Neural cell (in vitro differentiated cells): ENCODE measurements around the gene TRMT44. TPM values are rescaled to one million over a fixed set of nuclear protein-coding genes. Genes with fewer than 3 reads are reported as not detected.

Experiments used
- H2AFZ ChIP-seq: fragments of 200-600, 300-800 bp; sonication (generic), shearing (Covaris generic); 2 replicates; pipeline ENCODE4 v1.6.0; 2014; ENCODE audit warnings: low read depth, mild to moderate bottlenecking, antibody characterized with exemption, low read length, moderate library complexity
- H3F3A ChIP-seq: fragments of 200-600 bp; shearing (Covaris generic); 2 replicates; pipeline ENCODE4 v1.6.1; 2016; ENCODE audit warnings: mild to moderate bottlenecking, moderate library complexity, mixed read lengths, antibody characterized with exemption, low read length; ENCODE audit not compliant: insufficient read depth, poor library complexity, severe bottlenecking
- H3K27ac ChIP-seq: fragments of 200-600, 300-800 bp; sonication (generic), shearing (Covaris generic); 2 replicates; pipeline ENCODE4 v1.5.1; 2014; ENCODE audit warnings: mild to moderate bottlenecking, low read length, moderate library complexity
- H3K27me3 ChIP-seq: fragments of 300-800, 200-600 bp; sonication (generic), shearing (Covaris generic); 2 replicates; pipeline ENCODE4 v1.6.0; 2014; ENCODE audit warnings: mild to moderate bottlenecking, low read depth, low read length, moderate library complexity; ENCODE audit not compliant: insufficient read depth
- H3K36me3 ChIP-seq: fragments of 300-800, 200-600 bp; sonication (generic), shearing (Covaris generic); 2 replicates; pipeline ENCODE4 v1.5.1; 2014; ENCODE audit warnings: mild to moderate bottlenecking, antibody characterized with exemption, low read length, moderate library complexity; ENCODE audit not compliant: insufficient read depth
- H3K4me2 ChIP-seq: fragments of 300-800, 200-600 bp; sonication (generic), shearing (Covaris generic); 2 replicates; pipeline ENCODE4 v1.6.0; 2014; ENCODE audit warnings: mild to moderate bottlenecking, low read length
- H3K4me3 ChIP-seq: fragments of 300-800, 200-600 bp; sonication (generic), shearing (Covaris generic); 2 replicates; pipeline ENCODE4 v1.5.1; 2014; ENCODE audit warnings: mild to moderate bottlenecking, low read length, moderate library complexity
- H3K79me2 ChIP-seq: fragments of 200-600 bp; shearing (Covaris generic); replicated peaks from 2 replicates; pipeline ENCODE4 v1.6.0; 2014; ENCODE audit warnings: mild to moderate bottlenecking, low read length, moderate library complexity; ENCODE audit not compliant: insufficient read depth
- H3K9ac ChIP-seq: fragments of 300-800, 200-600 bp; sonication (generic), shearing (Covaris generic); 2 replicates; pipeline ENCODE4 v1.6.1; 2016; ENCODE audit warnings: mild to moderate bottlenecking, low read length, mixed read lengths
- H3K9me2 ChIP-seq: fragments of 200-600 bp; shearing (Covaris generic); 2 replicates; pipeline ENCODE4 v1.6.1; 2016; ENCODE audit warnings: mild to moderate bottlenecking, low read length, mixed read lengths; ENCODE audit not compliant: insufficient read depth
- H3K9me3 ChIP-seq: fragments of 200-600, 300-800 bp; sonication (generic), shearing (Covaris generic); 2 replicates; pipeline ENCODE4 v1.6.1; 2016; ENCODE audit warnings: mild to moderate bottlenecking, mixed run types, low read length, moderate library complexity, mixed read lengths
- H4K20me1 ChIP-seq: fragments of 200-600 bp; shearing (Covaris generic); 2 replicates; pipeline ENCODE4 v1.6.1; 2016; ENCODE audit warnings: mild to moderate bottlenecking, mixed run types; ENCODE audit not compliant: insufficient read depth
- CTCF ChIP-seq: fragments of 450-650 bp; IDR thresholded peaks from 2 replicates; pipeline ENCODE4 v1.5.1; 2014; ENCODE audit warnings: antibody characterized with exemption, mild to moderate bottlenecking, moderate library complexity; ENCODE audit not compliant: poor library complexity, severe bottlenecking
- EP300 ChIP-seq: fragments of 450-650 bp; conservative IDR thresholded peaks from 2 replicates; pipeline ENCODE4 v1.6.1; 2014; ENCODE audit warnings: antibody characterized with exemption, mild to moderate bottlenecking, moderate library complexity; ENCODE audit not compliant: poor library complexity, severe bottlenecking
- EZH2 ChIP-seq: fragments of 200-600, 300-800 bp; shearing (Covaris generic), sonication (generic); IDR thresholded peaks from 2 replicates; pipeline ENCODE4 v1.6.1; 2014; ENCODE audit warnings: antibody characterized with exemption, low read length, borderline replicate concordance, mild to moderate bottlenecking; ENCODE audit not compliant: insufficient read depth, poor library complexity, severe bottlenecking
- MXI1 ChIP-seq: fragments of 450-650 bp; conservative IDR thresholded peaks from 2 replicates; pipeline ENCODE4 v1.6.1; 2014; ENCODE audit warnings: antibody characterized with exemption, mild to moderate bottlenecking; ENCODE audit not compliant: poor library complexity, severe bottlenecking
- POLR2AphosphoS5 ChIP-seq: IDR thresholded peaks from 2 replicates; pipeline ENCODE4 v1.6.1; 2012
- RAD21 ChIP-seq: fragments of 450-650 bp; conservative IDR thresholded peaks from 2 replicates; pipeline ENCODE4 v1.6.1; 2014; ENCODE audit warnings: antibody characterized with exemption, mild to moderate bottlenecking, moderate library complexity
- REST ChIP-seq: IDR thresholded peaks from 2 replicates; pipeline ENCODE4 v1.6.1; 2012; ENCODE audit warnings: borderline replicate concordance
- SMC3 ChIP-seq: fragments of 450-650 bp; conservative IDR thresholded peaks from 2 replicates; pipeline ENCODE4 v1.6.1; 2014; ENCODE audit warnings: antibody characterized with exemption, mild to moderate bottlenecking, moderate library complexity; ENCODE audit not compliant: poor library complexity
- TAF1 ChIP-seq: IDR thresholded peaks from 2 replicates; pipeline ENCODE4 v1.6.1; 2012; ENCODE audit warnings: low read depth
- polyA plus RNA-seq: library from polyadenylated mRNA; depleted of rRNA; stranded (reverse); fragments of >200 nt; gene quantifications from 2 replicates; pipeline ENCODE4 v1.2.3, GENCODE V29; 2014

The TRMT44 gene
- polyA plus RNA-seq, 1 donor from 2014 or later: 20.6 TPM

- Histone ChIP-seq H3K27me3 (no peaks in the 10 kb centered on the region), H4K20me1 (no peaks in the 10 kb centered on the region), H3K36me3 (no peaks in the 10 kb centered on the region), H3K9me2 (no peaks in the 10 kb centered on the region), H3K4me3 (no peak overlapping the region), H3K79me2 (no peaks in the 10 kb centered on the region), H3F3A (no peaks in the 10 kb centered on the region), H2AFZ (no peak overlapping the region), H3K27ac (no peak overlapping the region), H3K9me3 (no peaks in the 10 kb centered on the region), H3K9ac (no peak overlapping the region), H3K4me2 (no peak overlapping the region)
- TF ChIP-seq CTCF (no peak), EZH2 (no peak), MXI1 (no peak), SMC3 (no peak), RAD21 (no peak), POLR2AphosphoS5 (no peak), EP300 (no peak), REST (no peak), TAF1 (no peak)
These were observed 26.2 kb upstream of the TRMT44 start for GRCh38 chr4:8414377-8414776.

GRCh38 chr4:8417071-8417614 lies 23.4 kb upstream of the TRMT44 start:
- TF ChIP-seq EZH2 (no peak), REST (no peak), SMC3 (no peak), CTCF (no peak)
- no peak overlapping the region for H3K4me3 ChIP-seq
- H3K27me3 ChIP-seq: no peaks in the 10 kb centered on the region
- no peak overlapping the region for H3K27ac ChIP-seq
- H3K36me3 ChIP-seq: no peaks in the 10 kb centered on the region
- H3K79me2 ChIP-seq: no peaks in the 10 kb centered on the region
- H2AFZ ChIP-seq: no peak overlapping the region
- H3K9me2 ChIP-seq: no peaks in the 10 kb centered on the region
- no peaks in the 10 kb centered on the region for H4K20me1 ChIP-seq
- H3F3A ChIP-seq: no peaks in the 10 kb centered on the region
- no peak overlapping the region for H3K9ac ChIP-seq
- no peak overlapping the region for H3K4me2 ChIP-seq
- H3K9me3 ChIP-seq: no peaks in the 10 kb centered on the region
